Psoas muscle (tissue), 8 donors: Measurements from ENCODE around the gene MICAL3. TPM values are rescaled to one million over a fixed set of nuclear protein-coding genes. Genes with fewer than 3 reads are reported as not detected.
"Not testable (repeated sequence)": the region's sequence is repeated elsewhere in the genome, so short reads cannot be mapped to it uniquely, and the experiment has no call there.

Experiments used
- ATAC-seq, 4 donors: fragments of 200-7000 bp; cut with Tn5 transposase; one replicate each; pipeline ENCODE4 v1.9.1; 2020; ENCODE audit warnings: moderate library complexity in 3 of 4, mild to moderate bottlenecking in 2 of 4
- DNase-seq, 2 donors: peaks; one replicate each; pipeline ENCODE4 v3.0.0-alpha.2; 2020
- H3K27ac ChIP-seq: fragments of 200-600 bp; one replicate; pipeline ENCODE4 v1.8.0; 2022
- H3K27me3 ChIP-seq, 3 donors: fragments of 200-600 bp in 1 of 3; one replicate each; pipeline versions ENCODE4 v1.6.1 to v1.8.0; 2013 to 2022; ENCODE audit warnings: low read length in 2 of 3, mild to moderate bottlenecking in 2 of 3, moderate library complexity in 1 of 3; ENCODE audit not compliant: insufficient read depth in 3 of 3
- H3K36me3 ChIP-seq, 2 donors: fragments of 200-600 bp in 1 of 2; one replicate each; pipeline versions ENCODE4 v1.6.1 to v1.8.0; 2013 to 2022; ENCODE audit warnings: low read depth in 1 of 2, mild to moderate bottlenecking in 1 of 2, moderate library complexity in 1 of 2; ENCODE audit not compliant: insufficient read depth in 1 of 2
- H3K4me1 ChIP-seq: fragments of 200-600 bp; one replicate; pipeline ENCODE4 v1.8.0; 2022
- H3K4me3 ChIP-seq: fragments of 200-600 bp; one replicate; pipeline ENCODE4 v1.8.0; 2022; ENCODE audit warnings: mild to moderate bottlenecking
- H3K9me3 ChIP-seq: fragments of 200-600 bp; one replicate; pipeline ENCODE4 v1.8.0; 2022
- CTCF ChIP-seq: fragments of 200-600 bp; IDR thresholded peaks from one replicate; pipeline ENCODE4 v1.8.0; 2022; ENCODE audit warnings: antibody characterized with exemption
- WGBS, 3 donors: extraction: QIAGEN DNeasy Blood & Tissue Kit; methylation state at CpG; one replicate each; pipeline versions ENCODE4 v1.1.6 to v1.1.7; 2013; 5-methylcytosine and 5-hydroxymethylcytosine counted together
- intact Hi-C, 2 donors: fragments of 100-400 bp; cut with DNase I; formaldehyde crosslinking; loops; one replicate each; pipeline versions ENCODE4 v1.11.0 to v1.14.2; 2022
- polyA plus RNA-seq, 3 donors: library from polyadenylated mRNA; stranded (reverse); fragments of 200-250 nt; gene quantifications; one replicate each; pipeline ENCODE4 v1.2.3, GENCODE V29; 2013
- total RNA-seq, 4 donors: library from RNA; stranded (reverse); fragmentation: NEBNext Ultra II Directional in 2 of 4; extraction: Animal tissue kit (Norgen Biotek cat#: 25700) in 2 of 4; gene quantifications; one replicate each; pipeline versions ENCODE4 v1.2.1 to v1.2.4, GENCODE V29; 2021 to 2023
- donor health status: healthy with polysubstance abuse.
- donor health status: DM: no; HTN: no; CAD: no; lungs with moderate emphysema.
- donor health status: Bipolar disorder and iron deficiency.
- donor health status: healthy.
- donor health status: DM: yes; HTN: yes; CAD: no.
- donor health status: DM: no; HTN: no; CAD: no.
- donor health status: DM: no; HTN: no; CAD: no.
- donor health status: DM: yes; HTN: yes; CAD: no.

The MICAL3 gene
- total and polyA plus RNA-seq, 7 donors = 2.1 to 38.3 (median 15.5) TPM

- peaks cover 0 to 51% of the 10 kb centered on the region in 2 donors for H3K36me3 ChIP-seq
- H3K27me3 ChIP-seq = no peaks in the 10 kb centered on the region
- TF ChIP-seq CTCF = no peak
- H3K27ac ChIP-seq = peak overlapping the region; percentile 79
- intact Hi-C loops = no loop called here
- peaks cover 38% of the 10 kb centered on the region for H3K4me1 ChIP-seq
- ATAC-seq (no peak), DNase-seq (no peak)
- no peaks in the 10 kb centered on the region for H3K9me3 ChIP-seq
- WGBS, 3 donors = 60 to 84% (median 78%) methylated on average over 7 of the region's 7 CpGs
- H3K4me3 ChIP-seq = no peak overlapping the region
These were observed 145.4 kb downstream of the MICAL3 start for GRCh38 chr22:17878941-17879340.

GRCh38 chr22:17878186-17878694 is 146.1 kb downstream of the MICAL3 start:
- Histone ChIP-seq H3K4me3 (no peak overlapping the region), H3K9me3 (no peaks in the 10 kb centered on the region), H3K27ac (no peak overlapping the region), H3K27me3 (no peaks in the 10 kb centered on the region), H3K36me3 (peaks cover 0 to 55% of the 10 kb centered on the region in 2 donors), H3K4me1 (peaks cover 31% of the 10 kb centered on the region)
- no peak for TF ChIP-seq CTCF
- 89 to 97% (median 95%) methylated on average over 10 of the region's 10 CpGs for WGBS, 3 donors
- ATAC-seq = no peak
- DNase-seq = no peak
- intact Hi-C loops = no loop called here

GRCh38 chr22:17876878-17877855 is 147.2 kb downstream of the MICAL3 start:
- ATAC-seq, H3K4me3 ChIP-seq, H3K9me3 ChIP-seq, H3K27me3 ChIP-seq, DNase-seq, H3K27ac ChIP-seq, intact Hi-C loops: not testable (repeated sequence)
- H3K4me1 ChIP-seq = peaks cover 20% of the 10 kb centered on the region
- peaks cover 0 to 65% of the 10 kb centered on the region in 2 donors for H3K36me3 ChIP-seq

GRCh38 chr22:17876306-17876831 is 148.0 kb downstream of the MICAL3 start:
- TF ChIP-seq CTCF = no peak
- H3K27ac ChIP-seq = no peak overlapping the region
- intact Hi-C loops = no loop called here
- DNase-seq (no peak), ATAC-seq (peak; percentile 31 to 48 (median 42))
- H3K36me3 ChIP-seq = peaks cover 0 to 67% of the 10 kb centered on the region in 2 donors
- H3K4me3 ChIP-seq = no peak overlapping the region
- 69 to 78% (median 76%) methylated on average over 4 of the region's 4 CpGs for WGBS, 3 donors
- no peaks in the 10 kb centered on the region for H3K27me3 ChIP-seq
- peaks cover 12% of the 10 kb centered on the region for H3K4me1 ChIP-seq
- H3K9me3 ChIP-seq = no peaks in the 10 kb centered on the region

- no peak overlapping the region for H3K4me3 ChIP-seq
- peak in 1 of 2 donors; percentile 43 for DNase-seq
- H3K27me3 ChIP-seq = no peaks in the 10 kb centered on the region
- no peak for ATAC-seq
- WGBS, 3 donors = 82 to 87% (median 87%) methylated on average over 12 of the region's 12 CpGs
- H3K27ac ChIP-seq = no peak overlapping the region
- intact Hi-C loops = no loop called here
- H3K9me3 ChIP-seq = no peaks in the 10 kb centered on the region
- peaks cover 5% of the 10 kb centered on the region for H3K4me1 ChIP-seq
- TF ChIP-seq CTCF = no peak
- H3K36me3 ChIP-seq = peaks cover 2 to 69% of the 10 kb centered on the region in 2 donors
These were observed 148.7 kb downstream of the MICAL3 start for GRCh38 chr22:17875631-17876030.
